COLO829 (cell line): ENCODE measurements around the gene TEX48.

Source experiments
- DNase-seq: peaks from one replicate; pipeline ENCODE4 v3.0.0; 2012; ENCODE audit warnings: low spot score

TEX48 gene

GRCh38 chr9:114666851-114667250 lies 15.1 kb downstream of the TEX48 start:
- DNase-seq, result no peak

- DNase-seq, result no peak
These were observed 15.6 kb downstream of the TEX48 start for GRCh38 chr9:114666401-114666800.

- DNase-seq, result no peak
These were observed 17.8 kb downstream of the TEX48 start for GRCh38 chr9:114664181-114664580.

GRCh38 chr9:114662081-114662989 lies 19.7 kb downstream of the TEX48 start:
- peak; percentile 87 for DNase-seq

GRCh38 chr9:114657705-114658104 lies 24.3 kb downstream of the TEX48 start, which contains the start of gene TEX53:
Gene TEX53, minus strand, starts transcription at chr9:114657805. Its CDS starts 31 bp downstream, at chr9:114657774.
- no peak for DNase-seq

- DNase-seq, result no peak
These were observed 25.7 kb downstream of the TEX48 start for GRCh38 chr9:114656301-114656700.

GRCh38 chr9:114655689-114656088 lies 26.3 kb downstream of the TEX48 start:
- no peak for DNase-seq

- DNase-seq, result peak; percentile 86
These were observed 28.3 kb downstream of the TEX48 start for GRCh38 chr9:114653556-114654159.

- no peak for DNase-seq
These were observed 29.0 kb downstream of the TEX48 start for GRCh38 chr9:114652776-114653555.

GRCh38 chr9:114643896-114644295 lies 38.1 kb downstream of the TEX48 start:
- DNase-seq, result no peak

GRCh38 chr9:114643001-114643400 lies 39.0 kb downstream of the TEX48 start:
- no peak for DNase-seq

- DNase-seq, result no peak
These were observed 40.0 kb downstream of the TEX48 start for GRCh38 chr9:114641967-114642366.

- DNase-seq, result no peak
These were observed 43.6 kb downstream of the TEX48 start for GRCh38 chr9:114638404-114638803.

- DNase-seq, result no peak
These were observed 47.6 kb downstream of the TEX48 start for GRCh38 chr9:114634387-114634786.

- DNase-seq, result no peak
These were observed 48.4 kb downstream of the TEX48 start for GRCh38 chr9:114633438-114634089.

GRCh38 chr9:114631166-114631565 lies 50.8 kb downstream of the TEX48 start:
- DNase-seq, result no peak

GRCh38 chr9:114629563-114630090 lies 52.4 kb downstream of the TEX48 start:
- no peak for DNase-seq

- no peak for DNase-seq
These were observed 54.4 kb downstream of the TEX48 start for GRCh38 chr9:114627553-114627952.

GRCh38 chr9:114626415-114627020 lies 55.5 kb downstream of the TEX48 start:
- DNase-seq, result no peak

GRCh38 chr9:114624677-114625076 lies 57.3 kb downstream of the TEX48 start:
- no peak for DNase-seq

GRCh38 chr9:114621975-114622609 lies 59.9 kb downstream of the TEX48 start:
- no peak for DNase-seq
